ENCODE measurements around the gene SLC7A1.

Gene SLC7A1

DNA sequence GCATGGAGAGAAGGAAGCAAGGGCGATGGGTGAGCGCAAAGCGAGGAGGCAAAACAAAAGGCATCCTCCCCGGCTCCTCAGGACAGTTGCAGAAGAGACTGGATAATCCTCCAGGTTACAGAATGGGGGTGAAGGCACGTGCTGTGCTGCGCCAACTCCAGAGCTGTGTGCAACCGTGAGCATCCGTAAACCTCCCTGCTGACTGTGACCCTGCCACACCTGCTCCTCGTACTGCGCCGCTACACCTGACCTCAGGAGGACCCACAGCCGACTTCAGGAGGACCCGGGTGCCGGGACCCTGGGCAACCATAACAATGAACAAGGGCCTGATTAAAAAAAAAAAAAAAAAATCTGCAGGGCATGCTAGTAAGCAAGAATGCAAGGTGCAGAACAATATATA is 68.7 kb downstream of the SLC7A1 start:
- no peak for DNase-seq

DNA sequence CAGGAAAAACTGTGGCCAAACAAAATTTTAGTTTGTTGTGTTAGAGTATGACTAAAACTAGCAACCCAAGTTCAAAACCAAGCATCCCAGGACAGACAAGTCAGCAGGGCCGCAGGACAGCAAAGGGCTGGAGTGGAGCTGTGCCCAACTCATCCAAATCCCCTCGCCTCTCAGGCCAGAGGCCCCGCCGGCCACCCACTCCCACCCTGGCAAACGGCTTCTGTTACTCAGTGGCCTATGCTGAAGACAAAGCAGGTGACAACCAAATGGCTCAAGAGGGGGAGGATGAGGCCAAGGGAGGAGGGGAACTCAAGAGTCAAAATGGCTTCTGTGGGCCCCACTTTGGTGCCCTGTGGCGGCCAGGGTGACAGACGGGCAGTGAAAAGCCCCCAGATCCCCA is 69.7 kb downstream of the SLC7A1 start:
- DNase-seq = no peak

DNA sequence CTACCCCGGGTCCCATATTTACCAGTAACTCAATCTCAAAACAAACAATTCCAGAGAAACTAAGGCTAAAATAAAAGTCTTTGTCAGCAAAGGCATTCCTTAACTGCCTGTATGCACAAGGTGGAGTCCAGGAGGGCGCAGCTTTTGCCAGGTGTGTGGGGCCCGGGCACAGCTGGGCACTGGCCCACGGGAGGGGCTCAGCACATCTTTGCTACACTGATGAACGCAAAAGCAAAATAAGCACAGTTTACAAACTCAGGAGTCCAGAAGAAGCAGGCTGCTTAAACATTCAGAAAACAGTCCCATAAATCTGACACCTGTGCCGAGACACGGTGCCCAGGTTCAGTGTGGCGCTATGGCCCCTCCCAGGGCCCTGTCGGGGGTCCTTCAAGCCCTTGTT is 70.8 kb downstream of the SLC7A1 start:
- no peak for DNase-seq

DNA sequence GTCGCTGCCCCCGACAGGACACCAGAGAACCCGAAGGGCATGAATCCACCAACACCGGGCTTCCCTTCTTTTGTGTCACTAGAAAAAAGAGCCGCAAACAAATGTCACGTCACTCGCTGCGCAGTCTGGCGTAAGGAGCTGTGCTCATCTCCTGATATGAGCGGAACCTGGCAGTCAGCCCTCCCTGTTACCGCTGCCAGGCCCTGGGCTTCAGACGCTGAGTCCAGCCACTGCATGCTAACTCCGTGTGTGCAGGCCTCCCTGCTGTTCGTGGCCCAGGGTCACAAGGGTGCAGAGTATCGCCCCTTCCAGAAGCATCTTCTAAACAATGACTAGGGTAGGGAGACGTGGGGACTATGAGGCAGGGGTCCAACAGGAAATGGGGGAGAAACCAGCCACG is 71.3 kb downstream of the SLC7A1 start:
- DNase-seq = no peak

DNA sequence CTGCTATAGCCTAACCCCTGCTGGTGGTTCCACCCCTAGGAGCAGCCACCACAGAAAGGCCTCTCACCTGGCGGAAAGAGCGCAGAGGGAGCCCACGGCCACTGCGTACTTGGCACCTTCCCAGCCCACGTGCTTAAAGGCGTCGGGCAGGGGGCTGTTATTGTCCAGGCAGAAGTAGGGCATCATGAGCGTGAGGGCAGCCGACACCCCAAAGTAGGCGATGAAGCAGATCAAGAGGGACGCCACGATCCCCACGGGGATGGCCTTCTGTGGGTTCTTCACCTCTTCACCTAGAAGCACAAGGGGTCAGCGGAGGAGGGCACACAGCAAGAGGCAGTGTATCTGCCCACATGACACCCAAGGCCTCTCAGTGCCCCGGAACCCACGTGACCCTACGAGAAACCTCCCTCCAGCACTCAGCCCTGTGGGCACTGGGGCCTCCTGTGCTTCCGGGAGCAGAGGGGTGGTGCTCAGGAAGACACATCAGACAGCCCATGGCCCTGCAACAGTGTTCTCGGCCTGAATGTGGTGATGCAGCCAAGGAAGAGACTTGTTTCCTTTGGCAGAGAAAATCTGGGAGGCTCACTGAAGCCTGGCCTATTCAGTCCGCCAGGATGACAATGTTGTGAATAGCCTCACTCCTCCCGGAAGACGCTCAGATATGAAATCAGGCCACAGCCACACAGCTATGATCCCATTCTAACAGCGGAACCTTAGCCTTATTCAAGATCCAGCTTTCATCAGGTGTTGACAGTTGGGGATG is 72.1 kb downstream of the SLC7A1 start:
- DNase-seq = no peak

DNA sequence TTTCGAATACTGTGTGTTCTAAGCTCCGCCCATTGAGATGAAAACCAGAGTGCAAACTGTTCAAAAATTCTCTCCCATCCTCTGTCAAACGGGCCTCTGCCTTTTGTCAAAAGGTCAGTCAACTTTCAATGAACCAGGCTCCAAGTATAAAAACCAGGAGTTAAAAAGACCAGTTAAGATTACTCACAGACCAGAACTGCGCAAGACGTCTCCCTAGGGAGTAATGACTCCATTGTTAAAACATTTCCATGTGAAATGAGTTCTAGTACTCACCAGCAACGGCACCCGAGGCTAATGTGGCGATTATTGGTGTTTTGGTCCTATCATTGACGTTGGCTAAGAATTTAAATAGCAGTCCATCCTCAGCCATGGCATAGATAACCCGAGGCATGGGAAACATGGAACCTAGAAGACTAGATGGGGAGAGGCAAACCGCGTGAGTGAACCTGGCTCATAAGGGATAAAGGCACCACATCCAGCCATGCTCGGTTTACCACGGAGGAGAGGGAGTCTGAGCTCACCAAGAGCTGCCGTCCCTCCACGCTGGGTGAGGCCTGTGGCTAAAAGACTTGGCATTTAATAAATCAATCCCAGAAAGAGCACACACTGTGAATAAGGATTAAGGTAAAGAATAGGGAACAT is 73.3 kb downstream of the SLC7A1 start:
- no peak for DNase-seq

DNA sequence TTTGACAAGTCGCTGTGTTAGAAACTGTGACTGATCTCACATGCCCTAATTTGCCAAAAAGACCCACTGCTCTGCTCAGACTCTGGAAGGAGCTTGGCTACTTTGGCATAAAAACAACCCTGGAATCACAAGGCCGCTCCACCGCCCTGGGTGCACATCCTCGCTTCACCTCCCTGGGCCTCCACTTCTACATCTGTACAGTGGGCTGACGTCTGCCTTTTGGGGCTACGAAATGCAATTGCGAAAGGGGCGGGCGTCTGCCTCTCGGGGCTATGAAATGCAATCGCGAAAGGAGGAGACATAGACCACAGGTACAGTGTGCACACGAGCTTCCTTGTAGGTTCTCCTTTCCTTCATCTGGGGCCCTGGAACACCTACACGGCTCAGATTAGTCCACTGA is 74.2 kb downstream of the SLC7A1 start:
- no peak for DNase-seq

DNA sequence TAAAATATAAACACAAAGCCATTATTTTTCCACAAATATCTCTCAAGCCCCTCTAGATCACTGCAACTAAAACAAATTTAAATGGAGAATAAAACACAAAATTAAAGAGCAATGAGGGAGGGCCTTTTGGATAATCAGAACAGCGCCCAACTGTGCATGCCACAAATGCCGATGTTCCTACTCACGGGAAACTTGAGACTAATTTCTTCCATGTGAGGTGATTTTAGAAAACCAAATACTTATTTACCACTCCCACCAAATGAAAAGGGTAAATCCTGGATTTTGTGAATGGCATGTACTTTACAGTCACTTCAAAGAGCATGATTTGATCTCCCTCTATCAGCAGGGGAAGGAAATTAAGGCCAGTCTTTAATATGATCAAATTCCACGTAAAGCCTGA is 74.8 kb downstream of the SLC7A1 start:
- DNase-seq = no peak

DNA sequence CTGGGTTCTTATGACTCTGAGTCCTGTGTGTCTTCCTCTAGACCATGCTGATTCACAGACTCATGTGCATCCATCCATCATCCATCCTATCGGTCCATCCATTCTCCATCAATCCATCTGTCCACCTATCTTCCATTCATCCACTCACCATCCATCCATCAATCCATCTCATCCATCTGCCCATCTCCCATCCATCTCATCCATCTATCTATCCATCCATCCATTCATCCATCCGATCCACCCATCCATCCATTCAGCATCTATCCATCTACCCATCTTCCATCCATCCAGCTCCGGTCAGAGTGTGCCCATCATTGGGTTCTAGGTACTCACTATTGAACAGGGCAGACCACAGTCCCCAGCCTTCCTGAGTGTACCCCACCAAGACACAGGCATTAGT is 75.6 kb downstream of the SLC7A1 start:
- no peak for DNase-seq

DNA sequence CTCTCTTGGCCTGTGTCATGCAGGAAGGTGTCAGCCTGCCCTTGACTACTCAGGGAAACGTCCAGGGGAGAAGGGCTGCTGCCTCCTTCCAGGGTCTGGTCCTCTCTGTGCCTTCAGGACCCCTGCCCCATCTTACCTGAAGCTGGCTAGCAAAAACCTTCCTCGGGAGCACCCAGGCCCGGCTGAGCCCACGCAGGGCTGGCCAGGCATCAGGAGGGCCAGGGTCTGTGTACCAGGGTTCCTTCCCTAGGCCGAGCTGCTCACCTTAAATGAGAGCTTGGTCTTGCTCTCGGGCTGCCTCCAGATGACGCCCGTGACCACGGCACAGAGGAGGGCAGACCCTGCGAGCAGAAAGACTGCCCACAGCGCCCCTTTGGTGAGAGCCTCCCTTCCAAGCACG is 78.6 kb downstream of the SLC7A1 start:
- no peak for DNase-seq

DNA sequence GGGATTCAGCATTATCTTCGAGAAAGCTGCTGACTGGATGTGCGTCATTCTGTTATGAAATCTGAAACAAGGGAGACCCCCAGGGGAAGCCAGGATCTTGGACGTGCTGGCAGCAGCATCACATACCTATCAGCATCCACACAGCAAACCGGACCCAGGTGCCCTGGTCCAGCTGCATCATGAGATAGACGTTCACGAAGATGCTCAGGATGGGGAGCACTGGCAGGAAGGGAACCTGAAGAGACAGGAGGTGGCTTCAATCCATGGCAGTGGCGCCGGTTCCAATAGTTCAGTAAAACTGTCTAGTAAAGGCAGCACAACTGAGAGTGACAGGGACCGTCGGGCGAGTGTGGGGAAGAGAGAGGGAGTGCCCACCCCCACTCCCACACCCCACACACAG is 79.5 kb downstream of the SLC7A1 start:
- no peak for DNase-seq

DNA sequence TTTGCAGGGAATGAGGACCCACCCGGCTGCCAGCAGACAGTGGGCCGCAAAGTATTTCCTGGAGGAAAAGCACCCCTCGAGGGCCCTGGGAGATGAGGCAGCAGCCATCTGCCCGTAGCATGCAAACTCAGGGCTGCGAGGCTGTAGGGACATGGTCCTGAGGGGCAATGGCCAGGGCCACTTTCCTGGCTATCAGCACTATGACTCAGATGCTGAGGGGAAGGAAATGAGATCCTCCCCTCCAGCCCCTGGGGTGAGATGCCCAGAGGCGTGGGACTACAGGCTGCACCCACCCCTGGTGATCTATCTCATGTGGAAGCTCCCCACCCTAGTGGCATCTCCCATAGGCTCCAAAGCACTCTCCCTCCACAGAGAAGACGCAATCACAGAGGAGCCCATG is 80.1 kb downstream of the SLC7A1 start:
- no peak for DNase-seq

DNA sequence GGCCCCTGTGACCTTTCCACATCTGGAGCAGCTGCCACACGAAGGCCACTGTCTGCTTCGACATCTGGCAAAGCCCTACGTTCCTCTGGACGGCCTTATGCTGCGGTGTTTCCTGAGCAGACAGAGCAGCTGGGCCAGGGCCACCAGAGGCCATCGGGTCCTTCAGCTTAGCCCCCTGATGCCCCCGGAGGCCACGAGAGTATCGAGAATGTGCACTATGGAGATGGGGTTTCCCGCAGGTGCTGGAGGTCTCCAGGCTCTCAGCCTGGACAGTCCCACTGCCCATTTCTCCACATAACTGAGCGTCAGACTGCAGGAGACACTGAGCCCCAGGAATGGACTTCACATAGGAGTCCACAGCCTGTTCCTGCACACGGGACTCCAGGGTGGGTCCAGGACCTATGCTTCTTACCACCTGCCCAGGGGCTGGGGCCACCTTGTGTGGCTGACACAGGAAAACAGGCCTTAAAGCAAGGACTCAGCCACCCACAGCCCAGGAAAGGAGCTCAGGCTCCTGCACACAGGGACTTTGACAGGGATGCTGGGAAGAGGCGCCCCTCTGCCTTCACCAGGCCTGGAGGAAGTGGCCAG is 80.7 kb downstream of the SLC7A1 start:
- DNase-seq = no peak

DNA sequence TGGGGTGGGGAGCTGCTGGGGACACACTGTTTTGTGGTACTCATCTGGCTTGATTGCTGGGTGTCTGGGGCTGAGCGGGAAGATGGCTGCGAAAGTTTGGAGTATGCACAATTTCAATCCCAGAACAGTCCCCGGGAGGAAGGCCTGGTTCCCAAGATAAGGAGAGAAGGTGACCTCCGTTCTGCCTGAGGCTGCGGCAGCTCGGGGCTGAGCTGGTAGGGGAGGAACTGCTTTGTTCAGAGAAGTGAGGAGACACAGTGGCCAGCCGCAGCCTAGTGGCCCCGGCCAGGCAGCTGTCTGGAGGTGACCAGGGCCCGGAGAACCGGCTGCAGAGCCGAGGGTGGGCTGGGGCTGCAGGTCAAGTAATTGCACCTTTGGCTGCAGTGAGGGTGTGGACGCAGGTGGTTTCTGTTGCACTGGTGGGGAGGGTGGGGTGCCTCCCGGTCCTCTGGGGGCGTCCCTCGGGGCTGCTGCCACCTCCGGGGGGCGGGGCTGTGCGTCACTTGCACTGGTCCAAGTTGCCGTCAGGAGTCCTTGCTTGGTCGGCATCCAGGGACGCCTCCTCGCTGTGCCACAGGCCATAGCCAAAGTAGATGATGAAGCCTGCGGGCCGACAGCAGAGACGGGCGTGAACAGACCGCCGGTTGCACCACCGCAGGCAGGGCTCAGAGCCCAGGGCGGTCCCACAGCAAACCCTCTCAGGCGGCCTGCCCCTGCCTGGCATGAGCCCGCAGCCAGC is 81.3 kb downstream of the SLC7A1 start:
- no peak for DNase-seq

DNA sequence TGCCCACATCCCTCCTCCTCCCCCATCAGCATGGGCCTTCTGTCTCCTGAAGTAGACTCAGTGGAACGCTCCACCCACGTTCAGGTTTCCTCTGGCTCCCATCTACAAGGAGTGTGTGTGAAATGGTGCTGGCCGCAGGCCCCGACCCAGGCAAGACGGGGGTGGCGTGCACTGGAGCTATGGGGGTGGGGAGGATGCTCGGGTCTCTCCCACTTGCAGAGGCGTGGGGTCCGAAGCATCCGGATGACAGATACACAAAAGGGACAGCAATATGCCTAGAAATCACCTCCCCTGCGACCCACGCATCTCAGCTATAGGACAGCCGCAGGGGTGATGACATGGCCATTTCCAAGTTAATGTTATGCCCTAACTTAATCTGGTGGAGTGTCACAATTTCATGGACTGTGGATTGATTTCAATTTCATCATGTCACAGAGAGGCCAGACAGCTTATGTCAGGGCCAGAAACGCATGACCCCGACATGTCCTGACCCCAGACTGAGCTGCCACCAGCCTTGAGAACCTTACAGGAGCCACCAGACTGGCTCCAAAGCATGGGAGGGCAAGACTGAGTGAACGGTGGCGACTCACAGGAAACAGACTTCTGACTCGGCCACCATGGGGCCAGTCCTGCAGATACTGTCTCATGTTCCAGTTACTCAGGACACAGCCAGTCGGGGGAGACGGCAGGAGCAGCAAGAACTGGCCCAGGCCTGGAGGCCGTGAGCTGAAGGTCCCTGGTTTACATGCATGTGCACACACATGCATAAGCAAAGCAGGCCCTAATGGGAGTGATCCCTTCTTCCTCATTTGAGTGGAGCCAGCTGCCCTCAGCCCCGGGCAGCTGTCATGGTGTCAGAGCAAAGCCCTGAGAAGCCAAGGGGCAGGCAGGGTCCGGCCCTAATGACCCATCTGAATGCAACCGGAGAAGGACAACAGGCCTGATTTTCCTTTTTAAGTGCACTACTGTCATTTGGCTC is 82.2 kb downstream of the SLC7A1 start:
- no peak for DNase-seq

DNA sequence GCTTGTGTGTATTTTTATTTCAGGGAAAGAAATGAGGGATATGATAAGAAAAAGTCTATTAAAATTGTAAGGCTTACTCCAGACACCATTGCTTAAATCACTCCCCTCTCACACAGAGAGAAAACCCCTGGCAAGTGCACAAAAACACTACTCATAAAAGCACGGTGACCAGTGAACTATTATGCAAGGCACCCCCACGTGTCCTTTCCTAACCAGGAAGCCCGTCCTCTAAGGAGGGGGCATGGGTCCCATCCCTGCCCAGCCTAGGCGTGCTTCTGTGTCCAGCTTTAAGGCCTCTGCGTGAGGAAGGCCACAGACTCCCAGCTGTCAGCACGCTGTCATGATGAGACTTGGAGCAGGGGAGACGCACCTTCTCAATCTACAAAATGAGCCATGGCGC is 83.5 kb downstream of the SLC7A1 start:
- DNase-seq = no peak

DNA sequence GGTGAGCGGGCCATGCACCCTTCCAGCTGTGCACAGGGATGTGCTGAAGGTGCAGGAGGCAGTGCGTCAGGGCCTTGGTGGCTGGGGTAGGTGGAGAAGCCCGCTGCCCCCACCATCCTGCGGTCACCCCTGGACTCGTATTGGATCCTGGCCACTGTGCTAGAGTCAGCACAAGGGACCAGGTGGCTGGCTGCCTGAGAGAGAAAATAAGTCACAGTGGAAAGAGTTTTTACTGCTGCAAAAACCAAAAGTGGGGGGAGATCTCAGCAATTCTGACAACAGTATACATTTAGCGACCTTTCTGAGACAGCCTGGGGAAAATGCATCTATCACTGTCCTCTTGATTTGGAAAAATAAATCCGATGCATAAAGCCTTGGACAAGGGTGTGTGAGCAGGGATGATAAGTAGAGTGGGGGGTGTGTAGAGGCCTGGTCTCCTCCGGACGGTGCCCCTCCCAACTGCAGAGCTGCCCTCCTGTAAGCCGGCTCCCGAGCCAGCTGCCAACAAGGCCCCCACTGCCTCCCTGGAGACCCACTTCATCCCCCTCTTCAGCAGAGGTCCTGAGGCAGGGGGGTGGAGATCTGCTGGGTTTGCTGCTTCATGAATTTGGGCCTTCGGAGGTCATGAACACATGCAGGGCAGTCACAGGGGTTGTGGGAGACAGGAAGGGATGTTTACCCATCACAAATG is 84.2 kb downstream of the SLC7A1 start:
- no peak for DNase-seq

DNA sequence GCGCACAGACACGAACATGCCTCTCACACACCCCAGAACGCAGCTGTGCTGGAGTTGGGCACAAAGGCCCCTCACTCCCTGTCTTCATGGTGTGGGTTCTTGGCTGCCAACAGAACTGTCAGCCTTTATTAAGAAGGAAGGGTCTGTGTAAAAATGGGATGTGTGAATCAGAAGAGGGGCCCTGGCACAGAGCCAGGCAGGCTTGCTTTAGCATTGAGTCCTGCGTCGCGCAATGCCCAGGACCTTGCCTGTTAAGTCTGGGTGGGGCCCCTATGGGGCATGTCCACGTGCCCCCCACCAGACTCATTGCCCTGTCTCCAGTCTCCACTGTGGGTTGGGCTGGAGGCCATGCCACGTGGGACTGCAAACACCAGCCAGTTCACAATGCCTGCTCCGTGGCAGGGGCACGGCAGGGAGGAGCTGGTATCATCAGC is 84.8 kb downstream of the SLC7A1 start:
- no peak for DNase-seq

DNA sequence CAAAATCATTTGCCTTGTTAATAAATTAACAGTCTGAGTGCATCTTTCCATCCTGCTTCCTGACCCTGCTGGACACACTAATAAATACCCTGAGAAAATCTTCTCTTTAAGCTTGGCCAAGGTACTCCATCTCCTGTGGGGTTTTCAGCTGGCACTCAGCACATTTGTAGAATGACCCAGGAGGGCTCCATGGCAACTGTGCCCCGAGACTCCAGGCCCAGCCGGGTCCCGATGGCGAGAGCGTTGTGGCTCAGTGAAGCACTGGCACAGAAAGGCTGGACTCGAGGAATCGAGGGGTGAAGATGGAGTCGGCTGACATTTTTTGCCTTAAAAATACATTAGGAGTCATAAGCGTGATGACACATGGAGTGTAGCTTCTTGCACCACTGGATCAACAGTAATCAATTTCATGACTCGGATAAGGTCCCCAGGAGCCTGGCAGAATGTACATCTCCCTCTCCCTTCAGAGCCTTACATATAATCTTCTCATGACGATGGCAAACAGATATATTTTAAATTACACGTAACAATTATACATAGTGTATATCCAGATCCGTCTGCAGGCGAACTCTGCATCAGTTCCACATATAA is 85.4 kb downstream of the SLC7A1 start:
- no peak for DNase-seq

DNA sequence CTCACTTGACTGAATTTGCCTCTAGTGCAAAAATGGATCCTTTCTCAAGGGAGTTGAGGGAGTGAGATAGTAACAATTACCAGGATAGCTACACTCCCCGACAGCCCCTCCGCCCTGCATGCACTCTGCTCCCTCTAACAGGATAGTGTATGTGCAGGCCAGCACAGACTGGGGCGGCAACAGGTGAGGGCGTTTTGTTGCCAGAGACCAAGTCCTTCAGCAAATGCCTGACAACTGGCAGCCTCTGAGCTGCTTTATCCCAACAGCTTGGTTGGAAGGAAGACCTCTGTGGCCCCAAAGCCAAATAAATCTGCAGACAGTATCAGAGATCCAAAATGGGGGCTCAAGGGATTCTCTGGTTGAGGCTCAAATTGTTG is 86.6 kb downstream of the SLC7A1 start:
- DNase-seq = no peak

DNA sequence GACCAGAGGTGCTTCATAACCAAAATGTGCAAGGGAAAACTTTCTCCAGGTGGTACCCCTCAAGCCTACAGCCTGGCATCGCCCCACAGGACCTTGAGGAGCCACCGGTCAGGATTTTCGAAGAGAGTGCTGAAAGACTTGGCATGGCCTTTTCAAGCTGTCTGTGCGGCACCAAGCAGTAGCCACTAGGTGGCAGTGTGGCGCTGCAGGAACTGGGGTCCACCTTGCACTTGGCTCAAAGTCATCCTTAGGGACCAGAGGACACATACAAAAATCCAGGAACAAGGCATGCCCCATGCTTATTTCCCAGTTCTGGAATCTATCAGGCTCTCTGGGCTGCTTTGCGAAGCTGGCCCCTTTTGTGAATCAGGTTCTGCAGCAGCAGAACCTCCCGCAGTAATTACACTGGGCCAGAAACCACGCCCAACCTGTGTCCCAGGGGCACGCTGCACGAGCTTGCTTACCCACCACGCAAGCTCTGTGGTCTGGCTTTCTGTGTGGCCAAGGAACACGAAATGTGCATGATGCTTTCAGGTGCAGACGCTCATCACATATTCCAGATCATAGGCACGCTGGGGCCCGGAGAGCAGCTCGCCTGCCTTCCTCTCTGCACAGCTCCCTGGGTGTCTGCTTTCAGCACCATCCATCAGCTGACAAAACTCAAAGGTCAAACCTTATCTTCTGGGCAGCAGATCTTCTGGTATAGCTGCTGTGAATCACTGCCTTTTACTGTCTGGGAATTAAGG is 87.2 kb downstream of the SLC7A1 start:
- peak; percentile 63 for DNase-seq
